ENCODE results near the gene RAPGEF3.

The RAPGEF3 gene

GRCh38 chr12:47790676-47791350 lies 32.1 kb upstream of the RAPGEF3 start:
- no peak for DNase-seq (ENCODE audit: low read depth, low spot score)

GRCh38 chr12:47789712-47790489 lies 31.2 kb upstream of the RAPGEF3 start:
- no peak for DNase-seq (ENCODE audit: low read depth, low spot score)

- DNase-seq (ENCODE audit: low read depth, low spot score): no peak
These were observed 30.5 kb upstream of the RAPGEF3 start for GRCh38 chr12:47789141-47789540.

- no peak for DNase-seq (ENCODE audit: low read depth, low spot score)
These were observed 29.1 kb upstream of the RAPGEF3 start for GRCh38 chr12:47787596-47788319.

GRCh38 chr12:47786662-47787280 lies 28.1 kb upstream of the RAPGEF3 start:
- DNase-seq (ENCODE audit: low read depth, low spot score): no peak

GRCh38 chr12:47785887-47786661 lies 27.4 kb upstream of the RAPGEF3 start:
- DNase-seq (ENCODE audit: low read depth, low spot score): no peak

- DNase-seq (ENCODE audit: low read depth, low spot score): no peak
These were observed 26.6 kb upstream of the RAPGEF3 start for GRCh38 chr12:47785036-47785886.

GRCh38 chr12:47783821-47784819 lies 25.4 kb upstream of the RAPGEF3 start:
- DNase-seq (ENCODE audit: low read depth, low spot score): no peak

GRCh38 chr12:47783024-47783755 lies 24.5 kb upstream of the RAPGEF3 start:
- no peak for DNase-seq (ENCODE audit: low read depth, low spot score)

- no peak for DNase-seq (ENCODE audit: low read depth, low spot score)
These were observed 23.7 kb upstream of the RAPGEF3 start for GRCh38 chr12:47782372-47782770.

- no peak for DNase-seq (ENCODE audit: low read depth, low spot score)
These were observed 23.0 kb upstream of the RAPGEF3 start for GRCh38 chr12:47781479-47782371.

GRCh38 chr12:47779943-47780504 lies 21.3 kb upstream of the RAPGEF3 start:
- no peak for DNase-seq (ENCODE audit: low read depth, low spot score)

GRCh38 chr12:47779301-47779942 lies 20.7 kb upstream of the RAPGEF3 start:
- DNase-seq (ENCODE audit: low read depth, low spot score): peak; percentile 97

- DNase-seq (ENCODE audit: low read depth, low spot score): no peak
These were observed 20.2 kb upstream of the RAPGEF3 start for GRCh38 chr12:47778881-47779280.

- peak; percentile 68 for DNase-seq (ENCODE audit: low read depth, low spot score)
These were observed 19.3 kb upstream of the RAPGEF3 start for GRCh38 chr12:47777741-47778558.

GRCh38 chr12:47777151-47777550 lies 18.5 kb upstream of the RAPGEF3 start:
- DNase-seq (ENCODE audit: low read depth, low spot score): no peak
